HepG2 (cell line): ENCODE results near the gene MAP3K14. TPM values are rescaled to one million over a fixed set of nuclear protein-coding genes. Genes with fewer than 3 reads are reported as not detected.

ENCODE experiments used
- EHMT2 ChIP-seq: fragments of 200-600 bp; sonication (generic); IDR thresholded peaks from 2 replicates; pipeline ENCODE4 v1.7.0; 2017; ENCODE audit warnings: antibody characterized with exemption, low read depth, low read length, borderline replicate concordance
- FOSL2 ChIP-seq: sonication (generic); formaldehyde crosslinking; IDR thresholded peaks from 2 replicates; pipeline ENCODE4 v1.4.0; 2020; ENCODE audit warnings: missing genetic modification reagents
- GATAD1 ChIP-seq: IDR thresholded peaks from 2 replicates; pipeline ENCODE4 v1.6.1; 2016; ENCODE audit warnings: missing genetic modification reagents, missing compliant biosample characterization
- GATAD2A ChIP-seq: IDR thresholded peaks from 2 replicates; pipeline ENCODE4 v1.6.1; 2016
- HNF4G ChIP-seq, 2 experiments: sonication (generic) in 1 of 2; formaldehyde crosslinking in 1 of 2; IDR thresholded peaks; 2 replicates each; pipeline versions ENCODE4 v1.4.0 to v1.6.1; 2011 to 2020; ENCODE audit warnings: borderline replicate concordance in 2 of 2, low read depth in 2 of 2, mild to moderate bottlenecking in 2 of 2, low read length in 1 of 2, missing genetic modification reagents in 1 of 2, moderate library complexity in 1 of 2
- MED1 ChIP-seq: sonication (generic); formaldehyde crosslinking; IDR thresholded peaks from 2 replicates; pipeline ENCODE4 v1.4.0; 2020; ENCODE audit warnings: missing genetic modification reagents
- MXI1 ChIP-seq: IDR thresholded peaks from 3 replicates; pipeline ENCODE4 v1.6.1; 2012; ENCODE audit warnings: low read depth, low read length, inconsistent platforms, borderline replicate concordance
- NFKBIZ ChIP-seq: IDR thresholded peaks from 2 replicates; pipeline ENCODE4 v1.6.1; 2018; ENCODE audit warnings: missing genetic modification reagents, missing compliant biosample characterization
- SMC3 ChIP-seq: IDR thresholded peaks from 2 replicates; pipeline ENCODE4 v1.6.1; 2011; ENCODE audit warnings: low read length, improper control_type of control experiment
- ZBTB3 ChIP-seq: sonication (generic); formaldehyde crosslinking; IDR thresholded peaks from 2 replicates; pipeline ENCODE4 v1.4.0; 2020; ENCODE audit warnings: low read depth, mild to moderate bottlenecking, moderate library complexity, missing genetic modification reagents, borderline replicate concordance
- ZNF205 ChIP-seq: IDR thresholded peaks from 2 replicates; pipeline ENCODE4 v1.6.1; 2018; ENCODE audit warnings: missing biosample characterization, missing genetic modification reagents
- ZNF232 ChIP-seq: sonication (generic); formaldehyde crosslinking; IDR thresholded peaks from 2 replicates; pipeline ENCODE4 v1.4.0; 2020; ENCODE audit warnings: missing genetic modification reagents, borderline replicate concordance
- ZNF263 ChIP-seq: sonication (generic); formaldehyde crosslinking; IDR thresholded peaks from 2 replicates; pipeline ENCODE4 v1.4.0; 2020; ENCODE audit warnings: missing genetic modification reagents
- ZNF562 ChIP-seq: sonication (generic); formaldehyde crosslinking; IDR thresholded peaks from 2 replicates; pipeline ENCODE4 v1.8.0; 2022; ENCODE audit warnings: missing genetic modification reagents, borderline replicate concordance
- ZNF776 ChIP-seq: sonication (generic); formaldehyde crosslinking; IDR thresholded peaks from 2 replicates; pipeline ENCODE4 v1.4.0; 2020; ENCODE audit warnings: mild to moderate bottlenecking, missing genetic modification reagents
- ZNF782 ChIP-seq: sonication (generic); formaldehyde crosslinking; IDR thresholded peaks from 2 replicates; pipeline ENCODE4 v1.4.0; 2020; ENCODE audit warnings: missing genetic modification reagents, mild to moderate bottlenecking, borderline replicate concordance
- polyA plus RNA-seq, 8 experiments: library from polyadenylated mRNA; depleted of rRNA in 3 of 8; stranded (reverse) in 7 of 8; unstranded in 1 of 8; fragments of >200 nt; fragmentation: Illumina TruSeq in 4 of 8; extraction: Trizol in 4 of 8; gene quantifications; 2 replicates each; pipeline versions ENCODE4 v1.2.1 to v1.2.3, GENCODE V29; 2011 to 2016; ENCODE audit warnings: low read depth in 4 of 8, missing spikeins in 1 of 8, mixed read lengths in 1 of 8; ENCODE audit not compliant: insufficient read depth in 1 of 8
- total RNA-seq, 5 experiments: library from RNA; depleted of rRNA; stranded (reverse); fragments of >200 nt; fragmentation: Illumina TruSeq; extraction: Trizol; gene quantifications; 2 replicates each; pipeline ENCODE4 v1.2.3, GENCODE V29; 2016; ENCODE audit warnings: low read depth in 1 of 5
- TF ChIP-seq, protein P1 (sequence below): sonication (generic); formaldehyde crosslinking; IDR thresholded peaks from 2 replicates; pipeline ENCODE4 v1.5.0; 2020; ENCODE audit warnings: mild to moderate bottlenecking, low read depth, missing genetic modification reagents, borderline replicate concordance
- TF ChIP-seq, protein P2 (sequence below): sonication (generic); formaldehyde crosslinking; IDR thresholded peaks from 2 replicates; pipeline ENCODE4 v1.4.0; 2020; ENCODE audit warnings: missing genetic modification reagents, borderline replicate concordance
- TF ChIP-seq, protein P3 (sequence below): sonication (generic); formaldehyde crosslinking; IDR thresholded peaks from 2 replicates; pipeline ENCODE4 v1.5.0; 2020; ENCODE audit warnings: mild to moderate bottlenecking, missing genetic modification reagents, borderline replicate concordance
- TF ChIP-seq, protein P4 (sequence below): sonication (generic); formaldehyde crosslinking; IDR thresholded peaks from 2 replicates; pipeline ENCODE4 v1.4.0; 2020; ENCODE audit warnings: missing genetic modification reagents
- TF ChIP-seq, protein P5 (sequence below): sonication (generic); formaldehyde crosslinking; IDR thresholded peaks from 2 replicates; pipeline ENCODE4 v1.8.0; 2022; ENCODE audit warnings: mild to moderate bottlenecking, missing genetic modification reagents

Gene MAP3K14
- total and polyA plus RNA-seq, 2 of the 13 experiments (the other 11 are each of a cell fraction or from before 2014, with no cell fraction given) = 2.6 TPM

DNA sequence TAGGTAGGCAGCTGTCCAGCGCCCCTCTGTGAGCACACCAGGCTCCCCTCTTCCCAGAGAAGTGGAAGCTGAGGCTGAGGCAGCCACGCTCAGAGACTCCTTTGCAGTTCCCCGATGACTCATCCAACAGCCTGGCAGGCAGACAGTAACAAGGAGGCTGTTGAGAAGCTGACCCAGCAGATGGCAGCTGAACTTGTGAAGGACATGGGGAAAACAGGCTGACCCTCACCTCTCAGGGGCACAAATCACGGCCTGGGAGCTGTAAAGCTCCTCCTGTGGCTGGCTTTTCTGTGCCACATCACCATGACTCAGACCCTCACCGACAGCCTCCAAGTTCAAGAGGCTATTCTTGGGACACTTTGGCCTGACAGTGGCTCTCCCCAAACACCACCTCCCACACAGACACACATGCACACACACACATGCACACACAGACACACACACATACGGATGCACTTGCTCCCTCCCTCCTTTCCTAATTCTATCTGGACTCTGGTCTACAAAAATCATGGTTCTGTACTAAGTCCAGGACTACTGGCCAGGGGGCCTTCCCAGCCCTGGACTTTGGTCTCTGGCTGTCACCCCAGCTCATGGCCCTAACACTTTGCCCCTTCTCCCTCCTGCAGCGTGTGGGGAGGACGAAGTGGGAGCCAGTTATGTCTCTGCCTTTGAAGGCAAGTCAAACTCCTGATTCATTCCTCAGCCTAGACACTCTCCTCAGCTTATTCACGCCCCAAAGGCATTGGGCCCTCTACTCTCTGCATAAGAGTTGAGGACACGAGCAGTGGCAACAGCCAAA is 23.2 kb downstream of the MAP3K14 start (continued):
- no peak for TF ChIP-seq GATAD1
- no peak; the same call in 1 of the 2 replicates for TF ChIP-seq ZNF205 (CRISPR knock-in tag)
- TF ChIP-seq NFKBIZ (CRISPR knock-in tag) = no peak
- no peak for TF ChIP-seq MED1 (CRISPR knock-in tag)
- no peak for TF ChIP-seq MXI1
- TF ChIP-seq ZNF263 (CRISPR knock-in tag) = peak; percentile 57
- TF ChIP-seq, protein P1, sequence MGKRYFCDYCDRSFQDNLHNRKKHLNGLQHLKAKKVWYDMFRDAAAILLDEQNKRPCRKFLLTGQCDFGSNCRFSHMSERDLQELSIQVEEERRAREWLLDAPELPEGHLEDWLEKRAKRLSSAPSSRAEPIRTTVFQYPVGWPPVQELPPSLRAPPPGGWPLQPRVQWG (CRISPR knock-in tag) = no peak
- TF ChIP-seq SMC3 = 0 out of 2 replicates have a peak, but pooled peaks have one; percentile 1
- no peak; the same call in 1 of the 2 replicates for TF ChIP-seq GATAD2A (CRISPR knock-in tag)
- TF ChIP-seq FOSL2 = peak; percentile 95
- no peak for TF ChIP-seq ZNF562 (CRISPR knock-in tag)
- TF ChIP-seq, protein P2, sequence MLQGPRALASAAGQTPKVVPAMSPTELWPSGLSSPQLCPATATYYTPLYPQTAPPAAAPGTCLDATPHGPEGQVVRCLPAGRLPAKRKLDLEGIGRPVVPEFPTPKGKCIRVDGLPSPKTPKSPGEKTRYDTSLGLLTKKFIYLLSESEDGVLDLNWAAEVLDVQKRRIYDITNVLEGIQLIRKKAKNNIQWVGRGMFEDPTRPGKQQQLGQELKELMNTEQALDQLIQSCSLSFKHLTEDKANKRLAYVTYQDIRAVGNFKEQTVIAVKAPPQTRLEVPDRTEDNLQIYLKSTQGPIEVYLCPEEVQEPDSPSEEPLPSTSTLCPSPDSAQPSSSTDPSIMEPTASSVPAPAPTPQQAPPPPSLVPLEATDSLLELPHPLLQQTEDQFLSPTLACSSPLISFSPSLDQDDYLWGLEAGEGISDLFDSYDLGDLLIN (CRISPR knock-in tag) = no peak
- TF ChIP-seq, protein P3, sequence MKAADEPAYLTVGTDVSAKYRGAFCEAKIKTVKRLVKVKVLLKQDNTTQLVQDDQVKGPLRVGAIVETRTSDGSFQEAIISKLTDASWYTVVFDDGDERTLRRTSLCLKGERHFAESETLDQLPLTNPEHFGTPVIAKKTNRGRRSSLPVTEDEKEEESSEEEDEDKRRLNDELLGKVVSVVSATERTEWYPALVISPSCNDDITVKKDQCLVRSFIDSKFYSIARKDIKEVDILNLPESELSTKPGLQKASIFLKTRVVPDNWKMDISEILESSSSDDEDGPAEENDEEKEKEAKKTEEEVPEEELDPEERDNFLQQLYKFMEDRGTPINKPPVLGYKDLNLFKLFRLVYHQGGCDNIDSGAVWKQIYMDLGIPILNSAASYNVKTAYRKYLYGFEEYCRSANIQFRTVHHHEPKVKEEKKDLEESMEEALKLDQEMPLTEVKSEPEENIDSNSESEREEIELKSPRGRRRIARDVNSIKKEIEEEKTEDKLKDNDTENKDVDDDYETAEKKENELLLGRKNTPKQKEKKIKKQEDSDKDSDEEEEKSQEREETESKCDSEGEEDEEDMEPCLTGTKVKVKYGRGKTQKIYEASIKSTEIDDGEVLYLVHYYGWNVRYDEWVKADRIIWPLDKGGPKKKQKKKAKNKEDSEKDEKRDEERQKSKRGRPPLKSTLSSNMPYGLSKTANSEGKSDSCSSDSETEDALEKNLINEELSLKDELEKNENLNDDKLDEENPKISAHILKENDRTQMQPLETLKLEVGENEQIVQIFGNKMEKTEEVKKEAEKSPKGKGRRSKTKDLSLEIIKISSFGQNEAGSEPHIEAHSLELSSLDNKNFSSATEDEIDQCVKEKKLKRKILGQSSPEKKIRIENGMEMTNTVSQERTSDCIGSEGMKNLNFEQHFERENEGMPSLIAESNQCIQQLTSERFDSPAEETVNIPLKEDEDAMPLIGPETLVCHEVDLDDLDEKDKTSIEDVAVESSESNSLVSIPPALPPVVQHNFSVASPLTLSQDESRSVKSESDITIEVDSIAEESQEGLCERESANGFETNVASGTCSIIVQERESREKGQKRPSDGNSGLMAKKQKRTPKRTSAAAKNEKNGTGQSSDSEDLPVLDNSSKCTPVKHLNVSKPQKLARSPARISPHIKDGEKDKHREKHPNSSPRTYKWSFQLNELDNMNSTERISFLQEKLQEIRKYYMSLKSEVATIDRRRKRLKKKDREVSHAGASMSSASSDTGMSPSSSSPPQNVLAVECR = peak; percentile 37; the same call in 1 of the 2 replicates
- TF ChIP-seq, protein P4, sequence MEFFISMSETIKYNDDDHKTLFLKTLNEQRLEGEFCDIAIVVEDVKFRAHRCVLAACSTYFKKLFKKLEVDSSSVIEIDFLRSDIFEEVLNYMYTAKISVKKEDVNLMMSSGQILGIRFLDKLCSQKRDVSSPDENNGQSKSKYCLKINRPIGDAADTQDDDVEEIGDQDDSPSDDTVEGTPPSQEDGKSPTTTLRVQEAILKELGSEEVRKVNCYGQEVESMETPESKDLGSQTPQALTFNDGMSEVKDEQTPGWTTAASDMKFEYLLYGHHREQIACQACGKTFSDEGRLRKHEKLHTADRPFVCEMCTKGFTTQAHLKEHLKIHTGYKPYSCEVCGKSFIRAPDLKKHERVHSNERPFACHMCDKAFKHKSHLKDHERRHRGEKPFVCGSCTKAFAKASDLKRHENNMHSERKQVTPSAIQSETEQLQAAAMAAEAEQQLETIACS (CRISPR knock-in tag) = no peak
- no peak for TF ChIP-seq ZNF776 (CRISPR knock-in tag)
- TF ChIP-seq, protein P5, sequence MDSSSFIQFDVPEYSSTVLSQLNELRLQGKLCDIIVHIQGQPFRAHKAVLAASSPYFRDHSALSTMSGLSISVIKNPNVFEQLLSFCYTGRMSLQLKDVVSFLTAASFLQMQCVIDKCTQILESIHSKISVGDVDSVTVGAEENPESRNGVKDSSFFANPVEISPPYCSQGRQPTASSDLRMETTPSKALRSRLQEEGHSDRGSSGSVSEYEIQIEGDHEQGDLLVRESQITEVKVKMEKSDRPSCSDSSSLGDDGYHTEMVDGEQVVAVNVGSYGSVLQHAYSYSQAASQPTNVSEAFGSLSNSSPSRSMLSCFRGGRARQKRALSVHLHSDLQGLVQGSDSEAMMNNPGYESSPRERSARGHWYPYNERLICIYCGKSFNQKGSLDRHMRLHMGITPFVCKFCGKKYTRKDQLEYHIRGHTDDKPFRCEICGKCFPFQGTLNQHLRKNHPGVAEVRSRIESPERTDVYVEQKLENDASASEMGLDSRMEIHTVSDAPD (CRISPR knock-in tag) = no peak
- TF ChIP-seq ZNF782 (CRISPR knock-in tag) = no peak
- TF ChIP-seq ZBTB3 = no peak
- TF ChIP-seq ZNF232 (CRISPR knock-in tag) = no peak
- TF ChIP-seq HNF4G (IDR thresholded peaks at IDR 0.05; ENCODE audit: borderline replicate concordance, low read depth, low read length) = peak; percentile 95
- peak; percentile 78; the same call in 1 of the 2 replicates for TF ChIP-seq HNF4G (CRISPR knock-in tag; IDR thresholded peaks at IDR 0.05; ENCODE audit: borderline replicate concordance, low read depth)
- 0 out of 2 replicates have a peak, but pooled peaks have one; percentile 27 for TF ChIP-seq EHMT2
